Erythroblast (primary cell): ENCODE data around the gene PRDX6.

Experiments used
- GATA1 ChIP-seq: IDR thresholded peaks from 2 replicates; pipeline ENCODE4 v1.6.1; 2011; ENCODE audit warnings: low read depth, mild to moderate bottlenecking, control low read depth, low read length, moderate library complexity
- POLR2A ChIP-seq: IDR thresholded peaks from 2 replicates; pipeline ENCODE4 v1.6.1; 2011; ENCODE audit warnings: mild to moderate bottlenecking, low read length

GRCh38 chr1:173431304-173432045, 45.7 kb upstream of the PRDX6 start:
- TF ChIP-seq POLR2A (no peak), GATA1 (no peak)
